Measurements from ENCODE around the gene CMTR1.

CMTR1 gene

DNA sequence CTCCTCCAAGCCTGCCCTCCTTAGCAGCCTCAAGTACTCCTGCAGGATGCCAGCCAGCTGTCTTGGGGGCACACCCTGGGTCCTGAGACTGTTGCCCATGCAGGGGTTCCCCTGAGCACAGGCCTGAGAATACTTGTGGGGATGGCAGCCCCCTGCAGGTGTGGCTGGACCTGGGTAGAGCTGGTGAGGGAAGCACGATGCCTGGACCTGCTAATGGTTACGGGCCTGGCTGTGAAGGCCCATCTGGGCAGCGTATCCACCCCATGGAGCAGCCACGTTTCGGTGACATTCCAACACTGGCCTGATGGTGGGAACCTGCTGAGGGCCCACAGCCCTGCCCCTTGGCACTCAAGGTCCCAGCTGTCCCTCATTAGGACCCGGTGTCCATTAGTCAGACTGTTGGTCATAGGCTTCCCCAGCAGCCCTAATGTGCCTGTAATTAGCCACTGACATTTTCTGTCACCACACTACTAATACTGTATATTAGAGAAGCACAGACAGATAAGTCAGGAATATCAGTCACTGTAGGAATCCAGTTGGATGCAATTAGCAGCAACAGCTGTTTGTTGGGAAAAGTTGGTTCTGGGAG, 46.3 kb downstream of the CMTR1 start:
- no peak for DNase-seq

DNA sequence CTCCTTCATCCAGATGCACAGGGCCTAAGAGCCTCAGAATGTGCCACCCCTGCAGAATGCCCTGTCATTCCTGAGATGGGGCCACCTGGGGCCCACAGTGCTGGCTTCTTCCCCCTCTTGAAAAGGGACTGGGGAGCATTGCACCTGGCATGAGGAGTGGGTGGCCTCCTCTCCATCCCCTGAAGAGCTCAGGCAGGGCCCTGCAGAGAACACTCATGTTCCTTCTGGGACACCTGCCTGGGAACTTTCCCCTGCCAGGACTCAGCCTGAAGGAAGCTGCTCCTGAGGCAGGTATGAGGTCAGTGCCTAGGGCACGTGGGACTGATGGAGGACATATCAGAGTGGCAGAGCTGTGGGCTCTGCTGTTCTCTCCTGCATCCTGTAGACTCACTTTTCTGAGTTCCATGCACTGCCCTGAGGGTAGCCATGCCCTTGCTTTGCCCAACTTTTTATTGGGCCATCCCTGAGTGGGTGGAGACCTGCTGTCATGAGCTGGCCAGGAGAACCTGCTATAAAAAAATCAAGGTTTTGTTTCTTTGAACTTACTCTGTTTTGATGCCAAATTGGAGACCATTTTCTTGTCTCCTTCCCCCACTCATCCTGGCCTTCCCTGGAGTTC, 47.2 kb downstream of the CMTR1 start:
- no peak for DNase-seq

GRCh38 chr6:37480951-37481534, 48.0 kb downstream of the CMTR1 start:
- DNase-seq: no peak

GRCh38 chr6:37481711-37482605, 48.9 kb downstream of the CMTR1 start:
- no peak for DNase-seq

DNA sequence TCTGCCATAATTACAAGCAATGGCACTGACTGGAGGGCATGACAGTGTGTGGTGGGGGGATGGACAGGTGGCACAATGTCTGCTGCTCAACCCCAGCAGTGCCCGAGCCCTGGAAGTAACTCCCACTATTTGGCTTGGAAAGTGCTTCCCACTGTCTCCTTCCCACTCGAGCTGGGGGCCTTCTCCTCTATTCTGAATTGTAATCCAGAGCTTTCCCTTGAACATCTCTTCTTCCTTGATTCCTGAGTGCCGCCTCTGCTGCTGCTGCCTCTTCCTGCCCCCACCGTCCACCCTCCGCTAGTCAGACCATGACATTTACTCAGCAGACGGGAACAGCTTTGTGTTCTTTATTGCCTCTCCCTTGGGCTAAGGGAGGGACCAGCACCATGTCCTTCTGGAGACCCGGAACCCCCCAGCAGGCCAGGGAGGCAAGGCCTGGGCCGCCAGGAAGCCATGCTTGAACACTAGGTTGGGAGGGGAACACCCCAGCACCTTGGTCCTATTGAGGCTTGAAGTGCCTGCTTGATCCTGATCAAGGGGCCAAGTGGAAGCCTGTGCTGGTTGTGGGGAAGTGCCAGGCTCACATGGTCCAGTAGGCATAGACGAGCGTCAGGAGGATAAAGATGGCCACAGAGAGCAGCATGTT, 49.7 kb downstream of the CMTR1 start:
- no peak for DNase-seq

- no peak for DNase-seq
Measured at GRCh38 chr6:37483252-37483901, 50.4 kb downstream of the CMTR1 start.

DNA sequence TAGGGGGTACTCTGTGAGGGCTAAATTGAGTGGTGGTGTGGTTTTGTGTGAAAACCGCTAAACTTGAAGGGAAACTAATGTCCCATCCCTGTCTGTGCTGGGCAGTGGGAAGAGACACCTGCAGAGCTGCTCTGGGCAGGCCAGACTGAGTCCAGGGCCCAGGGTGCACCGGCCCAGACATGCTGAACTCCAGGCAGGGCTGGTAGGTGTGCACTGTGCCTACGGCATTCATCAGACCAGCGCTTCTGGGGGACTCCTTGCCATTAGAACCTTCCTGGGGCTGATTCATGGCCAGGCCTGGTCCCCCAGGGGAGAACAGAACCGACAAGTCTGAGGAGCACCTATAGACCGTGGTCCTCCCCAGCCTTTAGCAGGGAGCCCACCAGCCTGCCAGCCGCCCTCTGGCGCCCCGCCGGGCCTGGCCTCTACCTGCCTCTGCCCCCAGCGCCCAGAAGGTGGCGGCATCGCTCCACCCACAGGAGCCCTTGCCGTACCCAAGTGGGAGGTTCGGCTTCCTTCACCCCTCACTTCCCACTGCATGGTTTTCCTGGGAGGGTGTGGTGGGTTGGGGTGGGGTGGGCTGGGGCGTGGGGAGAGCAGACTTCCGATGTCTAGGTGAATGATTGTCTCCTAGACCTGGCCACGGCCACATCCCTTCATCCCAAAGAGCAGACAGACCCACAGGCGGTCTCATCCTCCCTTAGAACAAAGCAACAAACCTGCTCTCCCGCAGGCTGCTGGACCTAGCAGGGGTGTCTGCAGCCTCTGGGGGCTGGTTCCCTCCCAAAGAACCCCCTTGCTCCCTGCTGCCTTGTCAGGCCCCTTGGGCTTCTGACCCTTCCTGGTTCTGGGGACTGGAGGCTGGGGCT, 51.1 kb downstream of the CMTR1 start:
- DNase-seq: peak; percentile 83 to 86

DNA sequence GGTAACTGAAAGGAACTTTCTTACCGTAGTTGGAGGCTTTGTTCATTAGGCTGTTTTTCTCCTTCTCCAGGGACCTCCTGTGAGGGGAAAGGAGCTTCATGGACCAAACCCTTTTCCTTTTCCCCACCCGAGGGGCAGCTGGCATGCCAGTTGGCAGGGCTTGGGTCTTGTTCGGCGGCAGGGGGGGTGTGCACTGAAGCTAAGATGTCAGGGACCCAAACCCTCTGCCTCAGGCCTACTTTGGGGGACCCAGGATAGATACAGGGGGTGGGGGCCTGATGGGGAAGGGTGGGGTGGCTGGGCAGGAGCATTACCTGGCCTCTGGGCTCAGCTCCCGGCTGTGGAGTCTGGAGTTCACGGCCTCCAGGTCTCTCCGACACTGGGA, 51.8 kb downstream of the CMTR1 start:
- DNase-seq: no peak

DNA sequence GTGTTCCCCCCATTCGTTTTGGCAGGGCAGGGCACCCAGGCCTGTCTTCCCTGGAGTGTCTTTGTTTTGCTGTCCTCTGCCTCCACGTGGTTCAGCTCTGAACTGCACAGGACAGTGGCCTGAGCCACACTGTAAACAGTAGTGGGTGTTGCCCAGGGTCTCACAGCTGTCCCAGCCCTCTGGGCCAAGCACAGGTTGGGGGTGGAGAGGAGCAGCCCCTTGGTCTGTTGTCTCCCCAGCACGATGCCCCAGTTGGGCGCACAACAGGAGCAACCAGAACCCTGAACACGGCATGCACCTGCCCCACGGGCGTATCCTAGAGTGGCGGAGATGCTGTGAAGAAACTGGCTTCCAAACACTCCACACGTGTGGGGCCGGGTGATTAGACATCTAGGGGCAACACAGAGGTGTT, 52.3 kb downstream of the CMTR1 start:
- peak in 1 of 2 experiments; percentile 17 for DNase-seq

DNA sequence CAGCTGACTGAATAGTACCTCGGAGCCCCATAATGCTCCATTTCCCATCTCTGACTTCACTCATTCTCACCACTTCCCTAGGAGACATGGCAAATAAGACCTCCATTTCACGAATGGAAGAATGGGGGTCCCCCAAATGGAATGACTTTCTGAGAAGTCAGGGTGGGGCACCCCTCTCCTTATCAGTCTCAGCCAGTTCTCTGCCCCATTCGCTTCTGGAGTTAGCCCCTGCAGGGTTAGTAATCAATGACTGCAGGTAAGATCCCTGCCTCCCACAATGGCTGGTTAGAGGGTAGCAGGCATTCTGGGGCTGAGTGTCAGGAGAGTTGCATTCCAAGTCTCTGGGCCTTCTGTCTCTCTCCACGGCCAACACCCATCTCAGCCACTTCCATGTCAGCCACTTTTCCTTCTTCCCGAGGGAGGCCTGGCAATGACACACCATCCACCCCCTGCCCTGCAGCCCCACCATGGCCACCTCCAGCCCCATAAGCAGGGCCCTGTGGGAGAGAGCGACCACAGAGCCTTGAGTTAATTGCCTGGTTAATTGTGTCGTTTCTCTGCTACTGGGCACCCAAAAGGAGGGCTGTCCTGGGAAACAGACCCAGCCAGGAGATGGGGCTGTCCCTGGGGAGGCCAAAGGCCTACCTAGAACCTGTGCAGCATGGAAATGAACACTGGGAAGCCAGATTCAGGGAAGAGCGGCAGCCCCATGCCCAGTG, 53.3 kb downstream of the CMTR1 start:
- DNase-seq: no peak

GRCh38 chr6:37487591-37488380, 54.8 kb downstream of the CMTR1 start:
- no peak for DNase-seq

DNA sequence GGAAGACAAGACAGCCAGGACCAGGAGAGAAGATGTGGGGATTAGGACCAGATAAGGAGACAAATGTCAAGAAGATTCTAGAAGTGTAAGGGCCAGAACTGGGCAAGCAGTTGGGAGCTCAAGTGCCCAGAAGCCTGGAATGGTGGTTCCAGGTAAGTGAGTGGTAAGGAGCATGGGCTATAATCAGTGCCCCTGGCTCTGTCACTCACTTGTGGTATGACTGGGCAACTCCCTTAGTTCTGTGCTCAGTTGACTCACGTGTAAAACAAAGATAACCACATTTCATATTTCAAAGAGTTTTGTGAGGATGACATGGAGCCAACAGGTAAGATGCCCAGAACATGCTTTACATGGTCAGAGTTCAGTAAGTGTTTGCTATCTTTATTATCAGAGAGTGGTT, 55.5 kb downstream of the CMTR1 start:
- DNase-seq: no peak

- DNase-seq: peak; percentile 53 to 55
Measured at GRCh38 chr6:37489697-37490336, 56.8 kb downstream of the CMTR1 start.

DNA sequence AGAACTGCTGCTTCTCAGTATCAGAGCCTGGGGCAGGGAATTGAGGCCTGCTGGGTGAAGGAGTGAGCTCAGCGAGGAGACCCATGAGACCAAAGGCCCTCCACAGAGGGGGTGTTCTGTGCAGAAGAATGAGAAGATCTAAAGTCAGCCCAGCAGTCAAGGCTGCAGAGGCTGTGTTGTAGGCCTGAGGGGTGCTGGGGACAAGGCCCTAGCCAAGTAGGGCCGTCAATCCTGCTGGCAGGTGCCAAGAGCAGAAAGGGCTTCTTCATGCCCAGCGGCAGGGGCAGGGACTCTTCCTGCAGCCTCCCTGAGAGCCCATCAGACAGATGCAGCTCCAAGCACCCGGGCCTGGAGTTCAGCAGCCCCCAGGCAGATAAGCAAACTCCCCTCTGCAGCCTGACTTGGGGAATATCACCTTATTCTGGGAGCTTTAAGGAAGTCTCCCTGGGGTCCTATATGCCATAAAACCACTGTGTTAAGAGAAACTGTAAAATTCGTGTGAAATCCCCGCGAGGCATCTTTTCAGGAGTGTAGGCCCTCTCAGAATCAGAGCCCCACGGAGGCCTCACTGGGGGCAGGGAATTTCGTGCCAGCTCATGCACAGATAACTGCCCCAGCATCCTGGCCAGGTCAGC, 57.6 kb downstream of the CMTR1 start:
- no peak for DNase-seq

GRCh38 chr6:37491171-37491829, 58.3 kb downstream of the CMTR1 start:
- no peak for DNase-seq

DNA sequence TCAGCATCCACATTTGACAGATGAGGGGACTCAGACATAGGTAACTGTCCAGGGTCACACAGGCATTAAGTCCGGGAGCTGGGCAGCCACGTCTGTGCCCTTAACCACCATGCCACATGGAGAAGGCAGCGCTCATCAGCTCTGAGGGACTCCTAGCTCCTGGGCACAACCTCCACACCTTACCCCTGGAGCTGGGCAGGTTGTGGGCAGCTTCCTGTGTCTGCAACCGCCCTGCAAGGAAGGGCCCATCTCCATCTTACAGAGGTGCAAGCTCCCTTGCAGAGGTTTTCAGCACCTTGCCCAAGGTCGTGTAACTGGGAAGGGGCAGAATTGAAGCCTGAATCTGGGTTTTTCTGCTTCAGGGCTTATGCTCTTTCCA, 58.8 kb downstream of the CMTR1 start:
- DNase-seq: no peak

DNA sequence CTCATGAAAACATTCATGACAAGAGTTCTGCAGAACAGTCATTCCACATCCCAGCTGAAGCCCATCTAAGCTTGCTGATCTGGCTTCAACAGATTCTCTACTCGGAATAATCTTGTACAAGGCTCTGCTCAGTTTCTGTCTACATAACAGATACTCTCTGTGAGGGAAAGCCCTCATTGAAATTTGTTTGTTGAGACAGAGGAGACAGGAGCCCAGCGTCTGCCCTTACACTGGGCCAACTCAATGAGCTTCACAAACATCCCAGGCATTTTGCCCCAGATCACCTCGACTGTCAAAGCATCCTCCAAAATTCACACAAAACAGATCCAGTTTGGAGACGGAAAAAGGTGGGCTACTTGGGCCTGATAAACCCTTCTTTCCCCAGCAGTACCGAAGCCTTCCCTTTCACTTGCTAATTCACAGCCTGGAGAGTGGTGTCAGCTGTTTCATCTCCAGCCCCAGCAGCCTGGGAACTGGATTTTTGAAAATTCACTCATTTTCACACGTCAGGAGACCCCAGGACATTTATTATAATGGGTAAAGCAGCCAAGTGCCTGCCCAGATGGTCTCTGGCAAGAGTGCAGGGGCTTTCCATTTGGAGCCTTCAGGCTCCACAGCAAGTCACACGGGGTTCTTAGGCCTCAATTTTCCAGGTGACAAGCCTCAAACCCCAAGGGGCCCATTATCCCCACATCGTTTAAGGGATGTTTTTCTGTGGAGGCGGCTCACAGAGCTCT, 59.4 kb downstream of the CMTR1 start:
- no peak for DNase-seq

All from activated T-cell treated with anti-CD3 and anti-CD28 coated beads, Interleukin-2, amount 50 U/mL, for 48 hours (primary cell).